ENCODE measurements around the gene DYRK3. TPM values are rescaled to one million over a fixed set of nuclear protein-coding genes. Genes with fewer than 3 reads are reported as not detected.

Gene DYRK3
- total and polyA plus RNA-seq, 2 experiments from 2014 or later = 18.2 to 31.5 TPM

GRCh38 chr1:206662396-206663092 lies 27.2 kb downstream of the DYRK3 start:
- Histone ChIP-seq H3K9ac (no peak overlapping the region), H3F3A (ENCODE audit: insufficient read depth) (peaks cover 6% of the 10 kb centered on the region; the same call in 1 of the 2 replicates), H3K36me3 (ENCODE audit: low read depth) (no peaks in the 10 kb centered on the region), H3K79me2 (ENCODE audit: insufficient read depth) (no peaks in the 10 kb centered on the region), H3K4me2 (ENCODE audit: unreplicated experiment) (no peak overlapping the region), H3K9me2 (ENCODE audit: insufficient read depth) (no peaks in the 10 kb centered on the region), H2AFZ (no peak overlapping the region), H3K9me3 (ENCODE audit: low read depth) (no peaks in the 10 kb centered on the region), H3K4me3 (no peak overlapping the region), H3K27ac (no peak overlapping the region), H3K27me3 (replicated peaks; ENCODE audit: insufficient read depth) (no peaks in the 10 kb centered on the region; the same call in 1 of the 2 replicates), H4K20me1 (ENCODE audit: insufficient read depth) (no peaks in the 10 kb centered on the region), H3K4me1 (ENCODE audit: insufficient read depth) (no peaks in the 10 kb centered on the region)
- 60 to 64% methylated on average over 3 of the region's 3 CpGs for WGBS, 2 experiments (ENCODE audit: low coverage in 1 of 2, low lambda C conversion rate in 2 of 2, missing lambda C conversion rate in 2 of 2)
- in situ Hi-C loops (cut with MboI) = no loop called here
- no peak for DNase-seq
- TF ChIP-seq EZH2 (IDR thresholded peaks at IDR 0.05; ENCODE audit: insufficient read depth, poor library complexity, severe bottlenecking) = no peak
- TF ChIP-seq EZH2phosphoT487 (IDR thresholded peaks at IDR 0.05; ENCODE audit: insufficient read depth, low read depth) = no peak

GRCh38 chr1:206663362-206663761 lies 28.0 kb downstream of the DYRK3 start:
- no peaks in the 10 kb centered on the region for H3K4me1 ChIP-seq (ENCODE audit: insufficient read depth)
- H4K20me1 ChIP-seq (ENCODE audit: insufficient read depth) = no peaks in the 10 kb centered on the region
- H3K4me2 ChIP-seq (ENCODE audit: unreplicated experiment) = no peak overlapping the region
- no peaks in the 10 kb centered on the region for H3K9me3 ChIP-seq (ENCODE audit: low read depth)
- DNase-seq = no peak
- TF ChIP-seq EZH2phosphoT487 (IDR thresholded peaks at IDR 0.05; ENCODE audit: insufficient read depth, low read depth) (no peak), EZH2 (IDR thresholded peaks at IDR 0.05; ENCODE audit: insufficient read depth, poor library complexity, severe bottlenecking) (no peak)
- no peaks in the 10 kb centered on the region for H3K79me2 ChIP-seq (ENCODE audit: insufficient read depth)
- WGBS, 2 experiments (ENCODE audit: low coverage in 1 of 2, low lambda C conversion rate in 2 of 2, missing lambda C conversion rate in 2 of 2) = 28 to 33% methylated on average over 5 of the region's 5 CpGs
- H3K9ac ChIP-seq = no peak overlapping the region
- no peak overlapping the region for H3K27ac ChIP-seq
- 0 out of 2 replicates have a peak, but pooled peaks cover 6% of the 10 kb centered on the region for H3F3A ChIP-seq (ENCODE audit: insufficient read depth)
- no peak overlapping the region for H2AFZ ChIP-seq
- H3K4me3 ChIP-seq = no peak overlapping the region
- in situ Hi-C loops (cut with MboI) = no loop called here
- no peaks in the 10 kb centered on the region; the same call in 1 of the 2 replicates for H3K27me3 ChIP-seq (replicated peaks; ENCODE audit: insufficient read depth)
- no peaks in the 10 kb centered on the region for H3K9me2 ChIP-seq (ENCODE audit: insufficient read depth)
- H3K36me3 ChIP-seq (ENCODE audit: low read depth) = no peaks in the 10 kb centered on the region

- Histone ChIP-seq H3K27me3 (replicated peaks; ENCODE audit: insufficient read depth) (no peaks in the 10 kb centered on the region; the same call in 1 of the 2 replicates), H3K9ac (no peak overlapping the region), H2AFZ (peak overlapping the region; percentile 44; the same call in 1 of the 2 replicates), H3K79me2 (ENCODE audit: insufficient read depth) (no peaks in the 10 kb centered on the region), H4K20me1 (ENCODE audit: insufficient read depth) (no peaks in the 10 kb centered on the region), H3K4me1 (ENCODE audit: insufficient read depth) (no peaks in the 10 kb centered on the region), H3K9me3 (ENCODE audit: low read depth) (no peaks in the 10 kb centered on the region), H3K9me2 (ENCODE audit: insufficient read depth) (no peaks in the 10 kb centered on the region), H3K27ac (no peak overlapping the region), H3K4me2 (ENCODE audit: unreplicated experiment) (peak overlapping the region; percentile 50), H3K36me3 (ENCODE audit: low read depth) (no peaks in the 10 kb centered on the region), H3F3A (ENCODE audit: insufficient read depth) (0 out of 2 replicates have a peak, but pooled peaks cover 6% of the 10 kb centered on the region), H3K4me3 (peak overlapping the region; percentile 40; the same call in 1 of the 2 replicates)
- DNase-seq = peak; percentile 66
- TF ChIP-seq EZH2 (IDR thresholded peaks at IDR 0.05; ENCODE audit: insufficient read depth, poor library complexity, severe bottlenecking) (no peak), EZH2phosphoT487 (IDR thresholded peaks at IDR 0.05; ENCODE audit: insufficient read depth, low read depth) (no peak)
- WGBS, 2 experiments (ENCODE audit: low coverage in 1 of 2, low lambda C conversion rate in 2 of 2, missing lambda C conversion rate in 2 of 2) = 12 to 14% methylated on average over 19 to 20 of the region's 20 CpGs
- in situ Hi-C loops (cut with MboI) = no loop called here
These were observed 28.7 kb downstream of the DYRK3 start for GRCh38 chr1:206663832-206664652.

GRCh38 chr1:206664740-206665139 lies 29.4 kb downstream of the DYRK3 start:
- Histone ChIP-seq H3K9ac (no peak overlapping the region), H3K79me2 (ENCODE audit: insufficient read depth) (no peaks in the 10 kb centered on the region), H3F3A (ENCODE audit: insufficient read depth) (0 out of 2 replicates have a peak, but pooled peaks cover 6% of the 10 kb centered on the region), H3K4me1 (ENCODE audit: insufficient read depth) (no peaks in the 10 kb centered on the region), H3K4me2 (ENCODE audit: unreplicated experiment) (no peak overlapping the region), H3K4me3 (no peak overlapping the region), H4K20me1 (ENCODE audit: insufficient read depth) (no peaks in the 10 kb centered on the region), H3K9me2 (ENCODE audit: insufficient read depth) (no peaks in the 10 kb centered on the region), H3K27ac (no peak overlapping the region), H3K36me3 (ENCODE audit: low read depth) (no peaks in the 10 kb centered on the region), H2AFZ (no peak overlapping the region), H3K9me3 (ENCODE audit: low read depth) (no peaks in the 10 kb centered on the region), H3K27me3 (replicated peaks; ENCODE audit: insufficient read depth) (no peaks in the 10 kb centered on the region; the same call in 1 of the 2 replicates)
- TF ChIP-seq EZH2phosphoT487 (IDR thresholded peaks at IDR 0.05; ENCODE audit: insufficient read depth, low read depth) (no peak), EZH2 (IDR thresholded peaks at IDR 0.05; ENCODE audit: insufficient read depth, poor library complexity, severe bottlenecking) (no peak)
- DNase-seq = no peak
- in situ Hi-C loops (cut with MboI) = no loop called here
- WGBS, 2 experiments (ENCODE audit: low coverage in 1 of 2, low lambda C conversion rate in 2 of 2, missing lambda C conversion rate in 2 of 2) = 46 to 48% methylated on average over 6 of the region's 6 CpGs
